ENCODE measurements around the gene FADS1.

The FADS1 gene

DNA sequence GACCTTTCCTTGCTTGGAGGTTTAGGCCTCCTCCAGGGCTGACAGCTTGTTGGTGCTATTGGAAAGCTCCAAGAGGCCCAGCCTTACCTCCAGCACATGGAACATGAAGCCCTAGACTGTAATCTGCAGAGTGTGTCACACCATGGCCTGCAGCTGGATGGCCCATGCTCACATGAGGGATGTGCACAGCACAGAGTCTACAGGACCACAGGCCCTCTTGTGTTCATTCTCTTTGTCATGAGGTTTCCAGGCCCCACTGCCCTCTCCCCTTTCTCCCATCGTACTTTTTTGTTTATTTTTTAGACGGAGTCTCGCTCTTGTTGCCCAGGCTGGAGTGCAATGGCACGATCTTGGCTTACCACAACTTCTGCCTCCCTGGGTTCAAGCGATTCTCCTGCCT, 10.0 kb downstream of the FADS1 start:
- TF ChIP-seq ZFX (IDR thresholded peaks at IDR 0.05) = no peak; the same call in 1 of the 2 replicates
- TF ChIP-seq, protein P1, sequence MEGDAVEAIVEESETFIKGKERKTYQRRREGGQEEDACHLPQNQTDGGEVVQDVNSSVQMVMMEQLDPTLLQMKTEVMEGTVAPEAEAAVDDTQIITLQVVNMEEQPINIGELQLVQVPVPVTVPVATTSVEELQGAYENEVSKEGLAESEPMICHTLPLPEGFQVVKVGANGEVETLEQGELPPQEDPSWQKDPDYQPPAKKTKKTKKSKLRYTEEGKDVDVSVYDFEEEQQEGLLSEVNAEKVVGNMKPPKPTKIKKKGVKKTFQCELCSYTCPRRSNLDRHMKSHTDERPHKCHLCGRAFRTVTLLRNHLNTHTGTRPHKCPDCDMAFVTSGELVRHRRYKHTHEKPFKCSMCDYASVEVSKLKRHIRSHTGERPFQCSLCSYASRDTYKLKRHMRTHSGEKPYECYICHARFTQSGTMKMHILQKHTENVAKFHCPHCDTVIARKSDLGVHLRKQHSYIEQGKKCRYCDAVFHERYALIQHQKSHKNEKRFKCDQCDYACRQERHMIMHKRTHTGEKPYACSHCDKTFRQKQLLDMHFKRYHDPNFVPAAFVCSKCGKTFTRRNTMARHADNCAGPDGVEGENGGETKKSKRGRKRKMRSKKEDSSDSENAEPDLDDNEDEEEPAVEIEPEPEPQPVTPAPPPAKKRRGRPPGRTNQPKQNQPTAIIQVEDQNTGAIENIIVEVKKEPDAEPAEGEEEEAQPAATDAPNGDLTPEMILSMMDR (conservative IDR thresholded peaks at IDR 0.05) = no peak
- no peak overlapping the region for H3K27ac ChIP-seq

DNA sequence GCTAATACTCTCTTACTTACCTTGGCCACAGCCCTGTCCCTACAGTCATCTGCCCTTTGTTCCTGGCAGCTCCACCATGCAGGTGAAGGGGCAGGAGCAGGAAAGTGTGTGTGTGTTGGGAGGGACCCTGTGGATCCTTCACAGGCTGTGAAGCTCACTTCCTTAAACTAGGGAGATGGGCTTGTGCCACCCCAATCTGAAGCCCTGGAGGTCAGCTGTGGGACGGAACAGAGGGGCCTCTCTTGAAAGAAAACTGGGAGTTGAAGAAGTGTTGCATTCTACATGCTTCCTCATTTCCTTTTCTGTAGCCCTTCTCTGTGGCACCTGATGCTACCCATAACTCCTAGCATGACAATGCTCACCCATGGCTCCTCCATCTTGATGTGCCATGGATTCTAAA, 11.7 kb downstream of the FADS1 start:
- H3K27ac ChIP-seq = no peak overlapping the region
- no peak for TF ChIP-seq ZFX (IDR thresholded peaks at IDR 0.05)
- TF ChIP-seq, protein P1 (conservative IDR thresholded peaks at IDR 0.05) = no peak

DNA sequence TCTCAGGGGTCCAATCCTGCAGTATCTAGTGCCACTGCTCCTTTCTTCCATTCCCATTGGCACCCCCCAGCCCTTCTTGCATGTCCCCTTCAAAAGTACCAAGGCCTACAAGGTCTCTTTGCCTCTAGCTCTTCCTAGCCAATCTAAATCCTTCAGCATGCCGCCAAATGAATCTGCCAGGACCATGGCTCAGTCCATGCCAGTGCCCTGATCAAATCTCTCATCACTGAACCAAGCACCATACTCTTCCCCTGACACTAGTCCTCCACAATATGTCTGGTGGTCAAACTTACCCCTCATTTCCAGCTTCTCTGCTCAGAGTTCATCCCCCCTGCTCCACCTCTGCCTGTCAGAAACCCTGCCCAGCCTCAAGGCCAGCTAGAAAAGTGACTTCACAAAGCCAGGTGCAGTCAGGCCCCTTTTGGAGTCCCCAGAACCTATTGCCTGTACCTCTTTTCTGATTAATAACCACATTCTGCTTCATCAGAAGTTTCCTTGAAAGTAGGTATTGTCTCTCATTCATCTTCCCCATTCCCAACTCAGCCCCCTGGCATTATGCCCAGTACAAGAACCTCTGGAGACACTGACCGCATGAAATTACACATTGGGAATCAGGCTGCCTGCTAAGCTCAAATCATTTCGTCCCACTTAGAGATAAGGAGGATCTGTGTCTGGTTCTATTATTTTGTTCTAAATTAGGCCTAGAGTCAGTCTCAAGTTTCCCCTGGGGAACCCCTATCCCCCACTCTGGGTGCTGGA, 12.7 kb downstream of the FADS1 start:
- no peak for TF ChIP-seq ZFX (IDR thresholded peaks at IDR 0.05)
- TF ChIP-seq, protein P1 (conservative IDR thresholded peaks at IDR 0.05) = no peak
- no peak overlapping the region for H3K27ac ChIP-seq

DNA sequence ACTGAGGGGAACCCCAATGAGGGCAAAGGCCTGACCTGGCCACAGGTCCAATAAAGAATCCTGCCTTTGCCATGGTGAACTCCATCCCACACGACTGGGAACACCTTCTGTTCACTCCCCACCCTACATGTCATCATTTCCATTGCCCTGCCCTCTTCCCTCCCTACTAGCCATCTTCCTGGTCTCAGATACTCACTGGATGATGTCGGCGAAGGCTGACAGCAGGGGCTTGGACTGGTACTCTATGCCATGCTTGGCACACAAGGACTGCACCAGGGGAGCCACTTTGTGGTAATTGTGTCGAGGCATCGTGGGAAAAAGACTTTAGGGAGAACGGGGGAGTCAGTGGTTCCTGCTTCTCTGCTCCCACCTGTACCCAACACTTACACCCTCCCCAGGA, 14.2 kb downstream of the FADS1 start:
- no peak overlapping the region for H3K27ac ChIP-seq
- TF ChIP-seq, protein P1 (conservative IDR thresholded peaks at IDR 0.05) = no peak
- TF ChIP-seq ZFX (IDR thresholded peaks at IDR 0.05) = no peak

DNA sequence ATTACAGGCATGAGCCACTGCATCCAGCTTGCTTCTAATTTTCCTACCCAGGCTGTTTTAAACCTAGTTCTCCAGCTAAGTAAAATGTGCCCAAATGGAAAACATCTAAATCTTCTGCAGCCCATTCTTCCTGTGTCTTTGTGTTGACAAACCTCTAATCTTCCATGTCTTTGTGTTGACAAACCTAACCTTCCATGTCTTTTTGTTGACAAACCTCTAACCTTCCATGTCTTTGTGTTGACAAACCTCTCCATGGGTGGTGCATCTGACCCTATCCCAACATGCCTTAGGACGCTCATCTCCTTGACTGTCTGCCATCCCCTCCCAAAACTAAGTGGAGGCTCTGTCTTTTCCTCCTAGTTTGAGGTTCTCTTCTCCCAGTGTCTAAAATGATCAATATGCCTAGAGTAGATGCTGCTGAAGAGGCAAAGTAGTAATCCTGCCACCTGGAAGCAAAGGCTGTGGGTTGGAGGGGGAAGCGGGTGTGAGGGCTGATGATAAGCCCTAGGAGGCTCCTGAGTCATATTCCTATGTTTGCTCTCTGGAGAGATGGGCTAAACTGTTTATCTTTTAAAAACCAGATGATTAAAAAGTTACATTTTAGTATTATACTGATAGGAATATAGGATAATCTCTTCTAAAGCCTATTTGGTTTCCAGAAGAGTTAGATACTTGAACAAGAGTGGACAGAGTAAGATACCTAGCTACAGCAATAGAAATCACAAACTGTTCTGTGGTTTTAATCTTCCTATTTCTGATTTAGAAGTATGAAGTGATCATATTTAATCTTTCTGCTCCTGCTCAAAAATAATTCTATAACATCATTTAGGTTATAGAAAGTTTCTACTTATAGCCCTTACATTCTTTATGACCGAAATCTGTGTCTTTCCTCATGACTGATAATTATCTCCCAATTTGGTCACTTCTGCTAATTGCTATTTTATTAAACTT, 16.2 kb downstream of the FADS1 start:
- TF ChIP-seq, protein P1 (conservative IDR thresholded peaks at IDR 0.05) = no peak
- TF ChIP-seq ZFX (IDR thresholded peaks at IDR 0.05) = no peak
- H3K27ac ChIP-seq = no peak overlapping the region

DNA sequence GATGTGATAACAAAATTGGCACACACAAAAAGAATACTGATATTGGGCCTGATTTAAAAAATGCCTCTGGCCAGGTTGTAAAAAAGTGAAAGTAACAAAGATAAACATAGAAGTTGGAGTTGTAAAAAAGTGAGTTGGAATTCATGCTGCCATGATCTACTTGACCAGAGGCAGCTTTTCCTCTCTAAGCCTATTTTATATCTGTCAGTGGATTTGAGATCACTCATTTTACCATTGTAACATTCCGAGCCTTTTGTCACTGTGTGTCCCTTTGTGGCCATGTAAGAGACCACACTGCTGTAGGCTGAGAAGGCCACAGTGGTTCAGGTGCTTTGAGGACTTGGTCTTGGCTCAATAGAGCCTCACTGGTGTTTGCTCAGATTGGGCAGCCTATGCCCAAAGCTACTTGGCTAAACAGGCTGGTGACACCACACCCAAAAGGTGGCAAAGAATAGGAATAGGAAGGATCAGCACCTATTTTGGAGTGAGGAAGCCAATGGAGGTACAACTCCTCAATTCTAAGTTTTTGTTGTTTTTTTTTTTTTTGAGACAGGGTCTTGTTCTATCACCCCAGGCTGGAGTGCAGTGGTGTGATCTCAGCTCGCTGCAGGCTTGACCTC, 17.0 kb downstream of the FADS1 start:
- TF ChIP-seq, protein P1 (conservative IDR thresholded peaks at IDR 0.05) = no peak
- TF ChIP-seq ZFX (IDR thresholded peaks at IDR 0.05) = no peak
- H3K27ac ChIP-seq = no peak overlapping the region
